Measurements from ENCODE around the gene GAS7. TPM values are rescaled to one million over a fixed set of nuclear protein-coding genes. Genes with fewer than 3 reads are reported as not detected.

The GAS7 gene
- total RNA-seq, 1 experiment from 2014 or later = 12.3 TPM

GRCh38 chr17:9890124-9890523 is 308.3 kb downstream of the GAS7 start (continued):
- no peak for TF ChIP-seq AFF4 (CRISPR knock-in tag; IDR thresholded peaks at IDR 0.05; ENCODE audit: borderline replicate concordance)
- TF ChIP-seq ATF6 (CRISPR knock-in tag; IDR thresholded peaks at IDR 0.05) = no peak

- TF ChIP-seq ERG (CRISPR knock-in tag; IDR thresholded peaks at IDR 0.05) = no peak
- no peak for TF ChIP-seq PRRX2 (CRISPR knock-in tag; IDR thresholded peaks at IDR 0.05)
- TF ChIP-seq ZNF263 (CRISPR knock-in tag; IDR thresholded peaks at IDR 0.05; ENCODE audit: low read depth) = no peak
- TF ChIP-seq ZNF232 (CRISPR knock-in tag; IDR thresholded peaks at IDR 0.05) = no peak
- no peak for TF ChIP-seq TEAD4 (CRISPR knock-in tag; IDR thresholded peaks at IDR 0.05)
- TF ChIP-seq FOXJ3 (CRISPR knock-in tag; IDR thresholded peaks at IDR 0.05; ENCODE audit: borderline replicate concordance) = no peak
- TF ChIP-seq NFYB (CRISPR knock-in tag; conservative IDR thresholded peaks at IDR 0.05; ENCODE audit: low read depth) = no peak
- no peak for TF ChIP-seq CREM (CRISPR knock-in tag; IDR thresholded peaks at IDR 0.05)
- no peak for TF ChIP-seq E2F4 (CRISPR knock-in tag; IDR thresholded peaks at IDR 0.05; ENCODE audit: borderline replicate concordance, low read depth)
- no peak for TF ChIP-seq ZNF396 (CRISPR knock-in tag; IDR thresholded peaks at IDR 0.05; ENCODE audit: borderline replicate concordance)
- no peak for TF ChIP-seq SMAD3 (CRISPR knock-in tag; IDR thresholded peaks at IDR 0.05; ENCODE audit: borderline replicate concordance)
- no peak for TF ChIP-seq PRDM15 (CRISPR knock-in tag; IDR thresholded peaks at IDR 0.05)
- TF ChIP-seq ATF6 (CRISPR knock-in tag; IDR thresholded peaks at IDR 0.05) = no peak
- TF ChIP-seq SMAD4 (CRISPR knock-in tag; IDR thresholded peaks at IDR 0.05) = no peak
- TF ChIP-seq E2F1 (CRISPR knock-in tag; IDR thresholded peaks at IDR 0.05) = no peak
- no peak for ATAC-seq
- H3K4me3 Mint-ChIP-seq = no peak overlapping the region
Observed at GRCh38 chr17:9887508-9887907, 310.9 kb downstream of the GAS7 start.

More at GRCh38 chr17:9887508-9887907, 310.9 kb downstream of the GAS7 start:
- 0 out of 2 replicates have a peak, but pooled peaks cover 3% of the 10 kb centered on the region for H3K4me1 Mint-ChIP-seq
- ChIA-PET CTCF (no interaction called here), POLR2A (no interaction called here)
- peaks cover 4% of the 10 kb centered on the region; the same call in 1 of the 2 replicates for H3K27me3 Mint-ChIP-seq (ENCODE audit: low read depth)
- H3K27ac Mint-ChIP-seq = no peak overlapping the region
- peaks cover 11% of the 10 kb centered on the region for H3K36me3 Mint-ChIP-seq
- peaks cover 26% of the 10 kb centered on the region for H3K9me3 Mint-ChIP-seq
- no peak for DNase-seq (ENCODE audit: low spot score)

Measured in WTC11 (cell line).